Upper lobe of left lung (tissue), 6 donors: ENCODE measurements around the gene SUMF1. TPM values are rescaled to one million over a fixed set of nuclear protein-coding genes. Genes with fewer than 3 reads are reported as not detected.
"Not testable (repeated sequence)": the region's sequence is repeated elsewhere in the genome, so short reads cannot be mapped to it uniquely, and the experiment has no call there.

Experiments
- ATAC-seq, 2 donors: fragments of 200-7000 bp; cut with Tn5 transposase; one replicate each; pipeline ENCODE4 v1.9.1; 2022; ENCODE audit warnings: mild to moderate bottlenecking in 2 of 2, moderate library complexity in 2 of 2; ENCODE audit not compliant: low FRiP score in 2 of 2
- DNase-seq, 2 donors: peaks; one replicate each; pipeline ENCODE4 v3.0.0-alpha.2; 2019 to 2020
- H3K27ac ChIP-seq, 4 donors: fragments of 200-600 bp; sonication (generic); one replicate each; pipeline ENCODE4 v1.5.1; 2016 to 2019
- H3K27me3 ChIP-seq, 4 donors: fragments of 200-600 bp; sonication (generic); one replicate each; pipeline ENCODE4 v1.5.1; 2017 to 2019
- H3K36me3 ChIP-seq, 4 donors: fragments of 200-600 bp; sonication (generic); one replicate each; pipeline ENCODE4 v1.5.1; 2016 to 2019
- H3K4me1 ChIP-seq, 4 donors: fragments of 200-600 bp; sonication (generic); one replicate each; pipeline ENCODE4 v1.5.1; 2018 to 2019
- H3K4me3 ChIP-seq, 4 donors: fragments of 200-600 bp; sonication (generic); one replicate each; pipeline ENCODE4 v1.5.1; 2017 to 2019; ENCODE audit warnings: mild to moderate bottlenecking in 2 of 4, moderate library complexity in 1 of 4
- H3K9me3 ChIP-seq, 4 donors: fragments of 200-600 bp; sonication (generic); one replicate each; pipeline ENCODE4 v1.5.1; 2018 to 2019
- CTCF ChIP-seq, 6 experiments: fragments of 450-650 bp in 4 of 6; fragments of 200-600 bp in 2 of 6; sonication (generic) in 2 of 6; IDR thresholded peaks; one replicate each; pipeline ENCODE4 v1.5.1; 2016 to 2019; ENCODE audit warnings: antibody characterized with exemption in 6 of 6
- EP300 ChIP-seq, 4 donors: sonication (generic); formaldehyde crosslinking; IDR thresholded peaks; one replicate each; pipeline ENCODE4 v1.5.1; 2017; ENCODE audit warnings: antibody characterized with exemption in 4 of 4, control low read depth in 2 of 4
- POLR2A ChIP-seq, 4 donors: fragments of 450-650 bp; IDR thresholded peaks; one replicate each; pipeline ENCODE4 v1.5.1; 2016 to 2017; ENCODE audit warnings: antibody characterized with exemption in 4 of 4, mild to moderate bottlenecking in 2 of 4
- POLR2AphosphoS5 ChIP-seq, 2 donors: sonication (generic); formaldehyde crosslinking; IDR thresholded peaks; one replicate each; pipeline ENCODE4 v1.5.1; 2017; ENCODE audit warnings: antibody characterized with exemption in 2 of 2
- WGBS, 2 donors: methylation state at CpG; one replicate each; pipeline ENCODE4 v1.1.5; 2017 to 2018; 5-methylcytosine and 5-hydroxymethylcytosine counted together
- total RNA-seq, 6 donors: library from RNA; depleted of rRNA in 4 of 6; stranded (reverse); fragments of >200 nt in 4 of 6; gene quantifications; one replicate each; pipeline versions ENCODE4 v1.1.0 to v1.2.1, GENCODE V29; 2016 to 2021
- donor health status: DM: no; HTN: no; CAD: no; lungs with moderate emphysema.
- donor health status: DM: no; HTN: yes; CAD: no; lungs with severe emphysema.

SUMF1 gene
- total RNA-seq, 6 donors from 2014 or later, result 34.5 to 63.0 (median 54.0) TPM

- Histone ChIP-seq H3K27ac (no peak overlapping the region), H3K27me3 (no peaks in the 10 kb centered on the region), H3K9me3 (peaks cover 0 to 6% (median 2%) of the 10 kb centered on the region in 4 donors), H3K4me3 (no peak overlapping the region), H3K4me1 (peaks cover 0 to 4% (median 1%) of the 10 kb centered on the region in 4 donors), H3K36me3 (no peaks in the 10 kb centered on the region)
- no peak for ATAC-seq
- 91 to 94% methylated on average over 3 of the region's 3 CpGs for WGBS, 2 donors
- no peak for DNase-seq
- TF ChIP-seq POLR2AphosphoS5 (IDR thresholded peaks at IDR 0.05) (no peak), CTCF (IDR thresholded peaks at IDR 0.05) (no peak), EP300 (IDR thresholded peaks at IDR 0.05) (no peak), POLR2A (IDR thresholded peaks at IDR 0.05) (no peak)
These were observed 134.5 kb downstream of the SUMF1 start for GRCh38 chr3:4332574-4332973.

DNA sequence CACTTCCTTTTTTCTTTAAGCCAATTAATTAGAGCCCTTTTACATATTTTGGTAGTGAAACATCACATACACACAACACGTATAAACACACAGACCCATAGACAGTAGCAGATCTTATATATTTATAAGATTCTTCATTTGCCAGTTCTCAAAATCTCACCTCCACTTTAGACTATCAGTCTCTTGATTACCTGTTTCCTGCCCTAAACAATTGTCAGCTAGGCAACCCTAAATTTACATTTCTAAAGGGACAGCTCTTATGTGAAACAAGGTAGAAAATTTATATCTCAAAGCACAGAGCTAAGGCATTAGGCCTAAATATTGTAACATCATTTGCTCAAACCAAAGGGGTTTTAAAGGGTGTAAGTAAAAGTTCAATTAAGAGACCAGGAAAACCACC, 135.0 kb downstream of the SUMF1 start:
- H3K27me3 ChIP-seq, result no peaks in the 10 kb centered on the region
- H3K27ac ChIP-seq, result no peak overlapping the region
- DNase-seq (no peak), ATAC-seq (no peak)
- peaks cover 0 to under 1% (median 0%) of the 10 kb centered on the region in 4 donors for H3K4me1 ChIP-seq
- no peak overlapping the region for H3K4me3 ChIP-seq
- H3K9me3 ChIP-seq, result peaks cover 0 to 6% (median 2%) of the 10 kb centered on the region in 4 donors
- WGBS, 2 donors, result 94% methylated on average over 1 of the region's 1 CpG
- H3K36me3 ChIP-seq, result no peaks in the 10 kb centered on the region
- TF ChIP-seq POLR2A (IDR thresholded peaks at IDR 0.05) (no peak), POLR2AphosphoS5 (IDR thresholded peaks at IDR 0.05) (no peak), CTCF (IDR thresholded peaks at IDR 0.05) (no peak), EP300 (IDR thresholded peaks at IDR 0.05) (no peak)

DNA sequence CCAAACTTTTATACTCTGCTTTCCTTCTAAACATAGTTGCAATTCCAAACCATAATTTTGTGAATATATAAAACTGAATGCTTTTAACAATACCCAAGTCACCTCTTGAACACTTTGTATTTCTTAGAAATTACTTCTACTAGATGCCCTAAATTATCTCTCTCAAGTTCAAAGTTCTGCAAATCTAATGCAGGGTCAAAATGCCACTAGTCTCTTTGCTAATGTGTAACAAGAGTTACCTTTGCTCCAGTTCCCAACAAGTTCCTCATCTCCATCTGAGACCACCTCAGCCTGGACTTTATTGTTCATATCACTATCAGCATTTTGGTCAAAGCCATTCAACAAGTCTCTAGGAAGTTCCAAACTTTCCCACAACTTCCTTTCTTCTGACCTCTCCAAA, 137.3 kb downstream of the SUMF1 start:
- not testable (repeated sequence) for H3K9me3 ChIP-seq, H3K27ac ChIP-seq, DNase-seq, H3K4me3 ChIP-seq, H3K36me3 ChIP-seq, H3K27me3 ChIP-seq, ATAC-seq, H3K4me1 ChIP-seq

- TF ChIP-seq POLR2A (IDR thresholded peaks at IDR 0.05), result no peak
- TF ChIP-seq EP300 (IDR thresholded peaks at IDR 0.05), result no peak
- no peak for TF ChIP-seq POLR2AphosphoS5 (IDR thresholded peaks at IDR 0.05)
- TF ChIP-seq CTCF (IDR thresholded peaks at IDR 0.05), result no peak
- no peak overlapping the region for H3K27ac ChIP-seq
- no peaks in the 10 kb centered on the region for H3K27me3 ChIP-seq
- DNase-seq (no peak), ATAC-seq (no peak)
- H3K4me3 ChIP-seq, result no peak overlapping the region
- WGBS, 2 donors, result 93 to 96% methylated on average over 1 of the region's 1 CpG
- H3K9me3 ChIP-seq, result peaks cover 0 to 6% (median 2%) of the 10 kb centered on the region in 4 donors
- H3K4me1 ChIP-seq, result peaks cover 0 to 6% (median 4%) of the 10 kb centered on the region in 4 donors
- H3K36me3 ChIP-seq, result no peaks in the 10 kb centered on the region
These were observed 140.2 kb downstream of the SUMF1 start for GRCh38 chr3:4326868-4327267.

DNA sequence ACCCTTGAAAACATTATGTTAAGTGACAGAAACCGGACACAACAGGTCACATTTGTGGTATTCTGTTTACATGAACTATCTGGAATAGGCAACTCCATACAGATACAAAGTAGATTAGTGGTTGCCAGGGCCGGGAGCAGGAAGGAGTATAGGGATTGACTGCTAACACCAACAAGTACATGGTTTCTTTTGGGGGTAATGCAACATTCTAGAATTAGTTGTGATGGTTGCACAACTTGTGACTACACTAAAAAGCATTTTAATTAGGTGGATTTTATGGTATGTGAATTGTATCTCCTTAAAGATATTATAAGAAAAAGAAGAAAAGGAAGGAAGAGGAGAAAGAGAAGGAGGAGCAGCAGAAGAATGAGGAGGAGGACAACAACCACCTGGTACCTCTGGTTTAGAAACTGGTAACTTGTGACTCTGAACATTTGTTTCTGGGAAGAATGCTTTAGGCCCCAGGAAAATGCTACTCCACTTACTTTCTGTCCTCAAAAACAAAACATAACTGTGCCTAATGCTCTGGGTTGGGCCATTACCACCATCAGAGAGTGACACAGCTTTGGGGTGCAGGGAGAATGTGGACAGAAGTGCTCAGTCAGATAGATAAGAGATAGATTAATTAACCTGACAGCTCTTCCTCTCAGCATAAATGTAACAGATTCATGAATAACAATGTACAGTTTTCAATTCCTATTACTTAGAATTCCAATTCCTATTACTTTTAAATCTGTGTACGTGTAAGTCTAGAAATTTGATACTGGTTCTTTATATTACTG, 143.6 kb downstream of the SUMF1 start:
- ATAC-seq (no peak), DNase-seq (no peak)
- Histone ChIP-seq H3K9me3 (no peaks in the 10 kb centered on the region), H3K4me1 (peaks cover 6 to 17% (median 8%) of the 10 kb centered on the region in 4 donors), H3K4me3 (no peak overlapping the region), H3K27ac (no peak overlapping the region), H3K27me3 (no peaks in the 10 kb centered on the region), H3K36me3 (no peaks in the 10 kb centered on the region)
- WGBS, 2 donors, result 67 to 84% methylated on average over 3 of the region's 3 CpGs
- TF ChIP-seq EP300 (IDR thresholded peaks at IDR 0.05) (no peak), POLR2A (IDR thresholded peaks at IDR 0.05) (no peak), CTCF (IDR thresholded peaks at IDR 0.05) (no peak), POLR2AphosphoS5 (IDR thresholded peaks at IDR 0.05) (no peak)
